Breast epithelium (tissue), 3 donors: ENCODE results near the gene ATP13A3.

ENCODE experiments used
- POLR2A ChIP-seq: fragments of 450-650 bp; IDR thresholded peaks from one replicate; pipeline ENCODE4 v1.6.1; 2016; ENCODE audit warnings: antibody characterized with exemption, mild to moderate bottlenecking, moderate library complexity
- POLR2AphosphoS5 ChIP-seq, 3 donors: sonication (generic); formaldehyde crosslinking; IDR thresholded peaks; one replicate each; pipeline ENCODE4 v1.6.1; 2017; ENCODE audit warnings: antibody characterized with exemption in 3 of 3
- TF ChIP-seq, protein P1 (sequence below), 3 donors: fragments of 450-650 bp; IDR thresholded peaks; one replicate each; pipeline ENCODE4 v1.5.1; 2016 to 2017; ENCODE audit warnings: antibody characterized with exemption in 3 of 3, mild to moderate bottlenecking in 3 of 3, moderate library complexity in 3 of 3

DNA sequence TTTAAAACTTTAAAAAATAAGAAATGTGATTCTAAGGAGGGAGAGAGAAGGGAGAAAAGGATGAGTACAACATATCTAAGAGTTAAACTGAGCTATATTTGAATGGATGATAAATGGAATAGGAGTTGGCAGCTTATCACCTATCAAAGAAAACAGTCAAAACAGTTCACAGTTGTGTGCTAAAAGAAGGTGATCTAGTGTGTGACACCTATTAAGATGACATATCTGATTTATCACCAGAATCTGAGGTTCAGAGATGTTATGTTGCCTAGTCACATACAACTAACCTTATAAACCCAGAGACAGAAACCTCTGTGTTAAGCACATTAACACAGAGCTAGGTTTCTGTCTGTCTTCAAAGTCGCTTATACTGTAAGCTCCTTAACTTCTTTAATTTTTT, 3.0 kb downstream of the ATP13A3 start:
- TF ChIP-seq, protein P1, sequence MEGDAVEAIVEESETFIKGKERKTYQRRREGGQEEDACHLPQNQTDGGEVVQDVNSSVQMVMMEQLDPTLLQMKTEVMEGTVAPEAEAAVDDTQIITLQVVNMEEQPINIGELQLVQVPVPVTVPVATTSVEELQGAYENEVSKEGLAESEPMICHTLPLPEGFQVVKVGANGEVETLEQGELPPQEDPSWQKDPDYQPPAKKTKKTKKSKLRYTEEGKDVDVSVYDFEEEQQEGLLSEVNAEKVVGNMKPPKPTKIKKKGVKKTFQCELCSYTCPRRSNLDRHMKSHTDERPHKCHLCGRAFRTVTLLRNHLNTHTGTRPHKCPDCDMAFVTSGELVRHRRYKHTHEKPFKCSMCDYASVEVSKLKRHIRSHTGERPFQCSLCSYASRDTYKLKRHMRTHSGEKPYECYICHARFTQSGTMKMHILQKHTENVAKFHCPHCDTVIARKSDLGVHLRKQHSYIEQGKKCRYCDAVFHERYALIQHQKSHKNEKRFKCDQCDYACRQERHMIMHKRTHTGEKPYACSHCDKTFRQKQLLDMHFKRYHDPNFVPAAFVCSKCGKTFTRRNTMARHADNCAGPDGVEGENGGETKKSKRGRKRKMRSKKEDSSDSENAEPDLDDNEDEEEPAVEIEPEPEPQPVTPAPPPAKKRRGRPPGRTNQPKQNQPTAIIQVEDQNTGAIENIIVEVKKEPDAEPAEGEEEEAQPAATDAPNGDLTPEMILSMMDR (IDR thresholded peaks at IDR 0.05) = no peak
- TF ChIP-seq POLR2A = no peak
- no peak for TF ChIP-seq POLR2AphosphoS5 (IDR thresholded peaks at IDR 0.05)
